ENCODE measurements around the gene CSHL1.
"Not testable (repeated sequence)": the region's sequence is repeated elsewhere in the genome, so short reads cannot be mapped to it uniquely, and the experiment has no call there.

DNA sequence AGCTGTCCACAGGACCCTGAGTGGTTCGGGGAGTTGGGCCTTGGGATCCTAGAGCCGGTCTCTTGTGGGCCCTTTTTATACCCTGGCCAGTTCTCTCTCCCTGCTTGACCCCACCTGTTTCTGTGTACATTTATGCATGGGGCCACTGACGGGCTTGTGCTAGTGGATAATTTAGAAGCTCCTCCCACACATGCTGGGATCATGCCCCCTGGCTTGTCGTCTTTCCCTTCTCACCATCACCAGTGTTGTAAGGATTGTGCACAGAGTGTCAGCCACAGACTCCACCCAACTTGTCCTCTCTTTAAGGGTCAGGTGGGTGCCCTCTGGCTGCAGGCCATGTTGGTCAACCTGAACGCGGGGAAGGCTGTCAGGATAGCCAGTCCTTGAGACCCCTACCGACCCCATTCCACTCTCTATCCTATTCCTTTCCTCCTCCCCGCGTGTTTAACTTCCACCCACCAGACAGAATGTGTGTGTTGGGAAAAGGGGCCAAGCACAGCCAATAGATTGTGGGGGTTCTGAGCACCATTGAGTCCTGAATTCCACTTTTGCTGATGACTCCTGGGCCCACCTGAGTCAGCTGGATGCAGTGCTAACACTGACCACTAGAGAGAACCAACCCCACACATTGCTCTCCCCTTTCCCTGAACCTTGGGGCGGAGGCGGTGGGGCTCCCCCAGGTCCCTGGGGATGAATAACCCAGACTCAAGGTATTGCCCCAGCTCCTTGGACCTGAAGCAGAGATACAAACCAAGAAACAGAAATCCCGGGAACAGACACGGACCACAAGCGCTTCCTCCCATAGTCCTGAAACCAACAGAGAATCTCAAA, 14.3 kb downstream of the CSHL1 start, which contains the start of gene CSH1:
- TF ChIP-seq, protein P1, sequence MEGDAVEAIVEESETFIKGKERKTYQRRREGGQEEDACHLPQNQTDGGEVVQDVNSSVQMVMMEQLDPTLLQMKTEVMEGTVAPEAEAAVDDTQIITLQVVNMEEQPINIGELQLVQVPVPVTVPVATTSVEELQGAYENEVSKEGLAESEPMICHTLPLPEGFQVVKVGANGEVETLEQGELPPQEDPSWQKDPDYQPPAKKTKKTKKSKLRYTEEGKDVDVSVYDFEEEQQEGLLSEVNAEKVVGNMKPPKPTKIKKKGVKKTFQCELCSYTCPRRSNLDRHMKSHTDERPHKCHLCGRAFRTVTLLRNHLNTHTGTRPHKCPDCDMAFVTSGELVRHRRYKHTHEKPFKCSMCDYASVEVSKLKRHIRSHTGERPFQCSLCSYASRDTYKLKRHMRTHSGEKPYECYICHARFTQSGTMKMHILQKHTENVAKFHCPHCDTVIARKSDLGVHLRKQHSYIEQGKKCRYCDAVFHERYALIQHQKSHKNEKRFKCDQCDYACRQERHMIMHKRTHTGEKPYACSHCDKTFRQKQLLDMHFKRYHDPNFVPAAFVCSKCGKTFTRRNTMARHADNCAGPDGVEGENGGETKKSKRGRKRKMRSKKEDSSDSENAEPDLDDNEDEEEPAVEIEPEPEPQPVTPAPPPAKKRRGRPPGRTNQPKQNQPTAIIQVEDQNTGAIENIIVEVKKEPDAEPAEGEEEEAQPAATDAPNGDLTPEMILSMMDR (IDR thresholded peaks at IDR 0.05) = not testable (repeated sequence)
- not testable (repeated sequence) for TF ChIP-seq POLR2A (IDR thresholded peaks at IDR 0.05)
